ENCODE measurements around the gene PNLIPRP2.

- TF ChIP-seq FOXP2 (optimal IDR thresholded peaks at IDR 0.05; ENCODE audit: control extremely low read depth, extremely low read length, insufficient read depth) = no peak
- no peak for TF ChIP-seq EZH2 (IDR thresholded peaks at IDR 0.05)
Observed at GRCh38 chr10:116665541-116666125, 44.9 kb downstream of the PNLIPRP2 start.

Measured in SK-N-MC (cell line).